Spinal cord (tissue), 10 donors: ENCODE data around the gene IL32. TPM values are rescaled to one million over a fixed set of nuclear protein-coding genes. Genes with fewer than 3 reads are reported as not detected.

Experiments used
- DNase-seq, 6 donors: peaks; one replicate each; pipeline versions ENCODE4 v3.0.0 to v3.0.0-alpha.2; 2013 to 2015; ENCODE audit warnings: low spot score in 6 of 6, low read depth in 4 of 6
- H3K27ac ChIP-seq: one replicate; pipeline ENCODE4 v1.5.1; 2013; ENCODE audit warnings: low read depth, low read length, control low read depth
- H3K27me3 ChIP-seq: one replicate; pipeline ENCODE4 v1.6.1; 2013; ENCODE audit warnings: low read length; ENCODE audit not compliant: control insufficient read depth, insufficient read depth
- H3K36me3 ChIP-seq: one replicate; pipeline ENCODE4 v1.6.1; 2013; ENCODE audit warnings: low read length; ENCODE audit not compliant: control insufficient read depth, insufficient read depth
- H3K4me1 ChIP-seq: one replicate; pipeline ENCODE4 v1.6.1; 2013; ENCODE audit warnings: low read length; ENCODE audit not compliant: control insufficient read depth, insufficient read depth
- H3K4me3 ChIP-seq: one replicate; pipeline ENCODE4 v1.5.1; 2013; ENCODE audit warnings: low read depth, low read length, control low read depth
- H3K9me3 ChIP-seq: one replicate; pipeline ENCODE4 v1.6.1; 2013; ENCODE audit warnings: low read length; ENCODE audit not compliant: control insufficient read depth, insufficient read depth
- WGBS: methylation state at CpG from one replicate; pipeline ENCODE4 v1.1.5; 2013; ENCODE audit warnings: missing lambda C conversion rate; ENCODE audit not compliant: insufficient coverage; 5-methylcytosine and 5-hydroxymethylcytosine counted together
- long read RNA-seq, 4 donors: transcript quantifications; one replicate each; lab custom pipeline, GENCODE V29; 2026
- polyA plus RNA-seq, 2 donors: library from polyadenylated mRNA; unstranded; fragments of 120-200 nt; gene quantifications; one replicate each; pipeline ENCODE4 v1.2.1, GENCODE V29; 2013; ENCODE audit not compliant: insufficient read length in 2 of 2
- total RNA-seq, 2 donors: library from RNA; depleted of rRNA in 1 of 2; stranded (reverse); fragments of 120-200 nt in 1 of 2; fragments of >200 nt in 1 of 2; gene quantifications; one replicate each; pipeline versions ENCODE4 v1.2.3 to v1.2.4, GENCODE V29; 2013 to 2014
- donor health status: healthy.

IL32 gene, protein sequence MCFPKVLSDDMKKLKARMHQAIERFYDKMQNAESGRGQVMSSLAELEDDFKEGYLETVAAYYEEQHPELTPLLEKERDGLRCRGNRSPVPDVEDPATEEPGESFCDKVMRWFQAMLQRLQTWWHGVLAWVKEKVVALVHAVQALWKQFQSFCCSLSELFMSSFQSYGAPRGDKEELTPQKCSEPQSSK
- total RNA-seq: 10 to 100 TPM in 1 of 2 donors, 1 to 10 TPM in 1; 9.0 to 11.6 TPM
- 10 to 100 TPM; 13.4 to 20.2 TPM for polyA plus RNA-seq
- long read RNA-seq, donor 1, partial matches to known transcripts: 0 of 5 reads
- long read RNA-seq, donor 1, other reads (novel, unspliced or antisense): 0 of 5 reads
- long read RNA-seq, donor 2, partial matches to known transcripts: 0 of 1 reads
- long read RNA-seq, donor 2, other reads (novel, unspliced or antisense): 0 of 1 reads
- long read RNA-seq, donor 3, partial matches to known transcripts: 0 of 2 reads
- long read RNA-seq, donor 3, other reads (novel, unspliced or antisense): 0 of 2 reads
- long read RNA-seq, donor 4, transcript IL32-202 (7 exons, 1,105 nt): major isoform, 10 of 44 reads
- long read RNA-seq, donor 4, partial matches to known transcripts: 11 of 44 reads
- long read RNA-seq, donor 4, other reads (novel, unspliced or antisense): 0 of 44 reads

DNA sequence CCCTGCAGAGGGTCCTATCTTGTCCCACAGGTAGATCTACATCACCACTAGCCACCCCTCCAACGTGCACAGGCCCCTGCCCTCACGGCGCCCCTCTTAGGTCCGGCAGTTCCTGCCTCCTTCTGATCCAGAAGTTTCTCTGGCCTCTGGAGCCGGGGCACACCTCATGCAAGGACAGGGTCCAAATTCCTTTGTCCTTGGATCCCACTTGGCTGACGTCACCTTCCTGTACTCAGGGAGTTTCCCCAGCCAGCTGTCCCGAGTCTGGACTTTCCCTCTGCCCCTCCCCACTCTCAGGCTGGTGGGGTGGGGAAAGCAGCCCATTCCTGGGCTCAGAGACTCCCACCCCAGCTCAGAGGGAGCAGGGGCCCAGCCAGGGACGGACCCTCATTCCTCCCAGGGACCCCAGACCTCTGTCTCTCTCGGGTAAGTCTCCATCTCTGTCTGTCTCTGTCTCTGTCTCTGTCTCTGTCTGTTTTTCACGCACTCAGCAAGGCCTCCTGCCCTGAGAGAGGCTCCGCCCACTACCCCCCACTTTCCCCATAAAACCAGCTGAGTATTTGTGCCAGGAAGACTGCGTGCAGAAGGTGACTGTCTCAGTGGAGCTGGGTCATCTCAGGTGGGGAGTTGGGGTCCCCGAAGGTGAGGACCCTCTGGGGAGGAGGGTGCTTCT, at the start of gene IL32:
IL32 (plus strand) TSS at position 572 of the 673 bp plus-strand sequence. CDS start 172 bp downstream, outside the sequence.
- 75% methylated on average over 9 of the region's 13 CpGs for WGBS
- no peak within 1 kb of the TSS for H3K27ac ChIP-seq
- peaks cover 4% of the 10 kb centered on the region for H3K4me1 ChIP-seq
- H3K4me3 ChIP-seq: no peak within 1 kb of the TSS
- DNase-seq: peak in 1 of 6 donors; percentile 34
- H3K9me3 ChIP-seq: no peaks in the 10 kb centered on the region
- no peaks in the 10 kb centered on the region for H3K27me3 ChIP-seq
- H3K36me3 ChIP-seq: no peaks in the 10 kb centered on the region

DNA sequence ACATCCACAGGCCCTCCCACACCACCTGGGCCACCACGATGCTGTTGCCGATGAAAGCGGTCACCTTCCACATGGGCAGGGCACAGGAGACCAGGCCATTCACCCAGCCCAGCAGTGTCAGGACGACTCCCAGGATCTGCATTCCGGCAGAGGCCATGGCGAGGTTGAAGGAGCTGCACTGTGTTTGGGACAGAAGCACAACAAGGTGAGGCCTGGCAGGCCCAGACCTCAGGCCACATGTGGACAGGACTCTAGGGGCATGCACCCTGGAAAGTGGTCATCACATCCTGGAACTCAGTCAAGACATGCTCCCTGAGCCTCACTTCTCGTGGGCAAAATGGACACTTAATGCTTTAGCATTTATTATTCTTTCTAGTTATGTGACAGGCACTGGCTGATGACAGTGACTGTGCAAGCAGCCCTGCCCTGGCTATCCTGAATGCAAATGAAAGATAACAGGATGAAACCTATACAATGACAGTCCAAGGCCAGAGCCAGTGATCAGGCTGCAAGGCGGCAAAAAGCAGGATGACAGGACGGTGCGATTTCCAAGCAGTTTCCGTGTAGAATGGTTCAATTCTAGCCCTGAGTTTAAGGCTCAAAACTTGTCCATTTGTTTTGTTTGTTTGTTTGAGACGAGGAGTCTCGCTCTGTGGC, 49.4 kb upstream of the IL32 start:
- Histone ChIP-seq H3K36me3 (no peaks in the 10 kb centered on the region), H3K27ac (no peak overlapping the region), H3K27me3 (peaks cover 80% of the 10 kb centered on the region), H3K4me1 (peaks cover 36% of the 10 kb centered on the region), H3K4me3 (no peak overlapping the region), H3K9me3 (no peaks in the 10 kb centered on the region)
- WGBS: 80% methylated on average over 12 of the region's 13 CpGs
- DNase-seq: no peak

DNA sequence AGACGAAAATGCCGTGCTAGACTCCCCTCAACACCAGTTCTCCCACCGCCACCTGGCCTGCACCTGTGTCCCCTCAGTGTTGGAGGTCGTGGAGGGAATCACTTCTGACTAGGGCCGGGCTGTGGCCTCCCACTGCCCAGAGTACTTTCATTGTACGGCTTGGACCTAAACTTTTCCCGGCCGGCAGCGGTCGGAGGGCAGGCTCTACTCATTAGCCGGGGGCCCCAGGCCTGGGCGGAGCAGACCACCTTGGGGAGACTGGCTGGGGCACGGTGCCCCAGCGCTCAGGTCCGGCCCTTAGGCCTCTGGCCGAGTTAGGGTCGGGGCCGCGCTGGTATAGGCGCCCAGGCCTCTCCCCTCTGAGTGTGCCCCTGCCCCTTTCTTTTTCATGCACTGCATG, 48.1 kb upstream of the IL32 start:
- H3K4me3 ChIP-seq: no peak overlapping the region
- H3K36me3 ChIP-seq: peaks cover 4% of the 10 kb centered on the region
- no peak overlapping the region for H3K27ac ChIP-seq
- DNase-seq: no peak
- H3K4me1 ChIP-seq: peaks cover 46% of the 10 kb centered on the region
- H3K27me3 ChIP-seq: peaks cover 68% of the 10 kb centered on the region
- WGBS: 15% methylated on average over 20 of the region's 20 CpGs
- no peaks in the 10 kb centered on the region for H3K9me3 ChIP-seq

DNA sequence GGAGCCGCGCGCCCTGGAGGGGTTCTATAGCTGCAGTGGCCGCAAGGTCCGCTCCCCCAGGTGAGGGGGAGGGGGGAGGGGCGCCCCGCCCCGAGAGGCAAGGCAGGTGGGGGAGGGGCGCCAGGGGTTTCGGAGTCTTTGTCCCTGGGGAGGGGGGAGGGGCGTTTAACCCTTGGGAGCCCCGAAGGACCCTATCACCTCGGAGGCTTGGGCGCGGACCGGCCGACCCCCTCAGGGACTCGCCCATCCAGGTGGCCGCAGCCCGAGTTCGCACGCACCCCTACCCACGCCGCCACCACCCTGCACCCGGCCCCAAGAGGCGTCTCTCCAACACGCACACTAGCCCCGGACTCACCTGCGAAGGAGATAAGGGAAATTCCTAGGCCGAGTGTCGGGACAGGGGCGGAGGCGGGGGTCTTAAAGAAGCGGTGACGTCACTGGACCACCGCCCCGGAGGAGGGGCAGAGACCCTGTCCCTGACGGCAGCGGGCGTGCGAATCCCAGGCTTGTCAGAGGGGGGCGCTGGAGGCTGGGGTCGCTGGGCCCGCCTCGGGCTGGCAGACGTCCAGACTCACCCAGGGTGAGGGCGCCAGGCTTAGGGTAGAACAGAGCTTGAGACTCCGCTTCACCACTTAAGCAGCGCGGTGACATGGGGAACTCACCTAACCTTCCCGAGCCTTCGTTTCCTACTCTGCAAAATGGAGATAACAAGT, 47.5 kb upstream of the IL32 start, which contains the start of gene CLDN6:
CLDN6 (minus strand) TSS at position 390 of the 713 bp plus-strand sequence. CDS start 2,162 bp downstream, outside the sequence.
- Histone ChIP-seq H3K4me1 (peaks cover 46% of the 10 kb centered on the region), H3K27me3 (peaks cover 62% of the 10 kb centered on the region), H3K36me3 (peaks cover 4% of the 10 kb centered on the region), H3K4me3 (no peak within 1 kb of the TSS), H3K9me3 (no peaks in the 10 kb centered on the region), H3K27ac (no peak within 1 kb of the TSS)
- DNase-seq: peak in 2 of 6 donors; percentile 10 to 26
- under 1% methylated on average over 38 of the region's 52 CpGs for WGBS

DNA sequence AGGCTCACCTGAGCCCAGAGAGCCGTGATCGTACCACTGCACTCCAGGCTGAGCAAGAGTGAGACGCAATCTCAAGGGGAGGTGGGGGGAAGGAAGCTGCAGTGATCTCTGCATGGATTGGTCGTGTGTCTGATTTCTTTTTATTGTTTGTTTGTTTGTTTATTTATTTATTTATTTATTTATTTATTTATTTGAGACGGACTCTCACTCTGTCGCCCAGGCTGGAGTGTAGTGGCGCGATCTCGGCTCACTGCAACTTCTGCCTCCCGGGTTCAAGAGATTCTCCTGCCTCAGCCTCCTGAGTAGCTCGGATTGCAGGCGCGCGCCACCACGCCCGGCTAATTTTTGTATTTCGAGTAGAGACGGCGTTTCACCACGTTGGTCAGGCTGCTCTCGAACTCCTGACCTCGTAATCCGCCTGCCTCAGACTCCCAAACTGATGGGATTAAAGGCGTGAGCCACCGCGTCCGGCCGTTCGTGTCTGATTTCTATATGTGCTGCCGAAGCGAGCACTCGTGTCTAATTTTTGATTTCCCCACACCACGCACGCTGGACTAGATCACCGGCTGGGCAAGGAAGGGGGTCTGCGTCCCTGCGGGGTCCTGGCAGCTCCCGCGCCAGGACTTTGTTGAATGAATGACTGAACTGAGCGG, 45.7 kb upstream of the IL32 start:
- DNase-seq: no peak
- Histone ChIP-seq H3K4me3 (peak overlapping the region; percentile 93), H3K27ac (no peak overlapping the region), H3K36me3 (peaks cover 7% of the 10 kb centered on the region), H3K4me1 (peaks cover 58% of the 10 kb centered on the region), H3K27me3 (peaks cover 45% of the 10 kb centered on the region), H3K9me3 (no peaks in the 10 kb centered on the region)
- 38% methylated on average over 39 of the region's 40 CpGs for WGBS

DNA sequence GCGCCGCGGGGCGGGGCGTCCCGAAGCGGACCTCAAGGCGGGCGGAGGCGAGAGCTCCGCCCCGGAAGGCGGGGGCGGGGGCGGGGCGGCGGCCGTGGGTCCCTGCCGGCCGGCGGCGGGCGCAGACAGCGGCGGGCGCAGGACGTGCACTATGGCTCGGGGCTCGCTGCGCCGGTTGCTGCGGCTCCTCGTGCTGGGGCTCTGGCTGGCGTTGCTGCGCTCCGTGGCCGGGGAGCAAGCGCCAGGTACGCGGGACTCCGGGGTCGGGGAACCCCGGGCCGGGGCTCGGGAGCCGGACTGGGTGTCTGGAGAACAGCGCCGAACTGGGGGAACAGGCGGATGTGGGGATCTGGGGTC, 45.2 kb upstream of the IL32 start, which contains the start of gene TNFRSF12A:
TNFRSF12A (plus strand) TSS at position 122 of the 357 bp plus-strand sequence; CDS start at position 152, 30 bp downstream.
- Histone ChIP-seq H3K27ac (peak within 1 kb of the TSS; percentile 95), H3K36me3 (peaks cover 7% of the 10 kb centered on the region), H3K4me3 (peak within 1 kb of the TSS; percentile 93), H3K4me1 (peaks cover 58% of the 10 kb centered on the region), H3K27me3 (peaks cover 43% of the 10 kb centered on the region), H3K9me3 (no peaks in the 10 kb centered on the region)
- DNase-seq: peak in 2 of 6 donors; percentile 65 to 85
- WGBS: under 1% methylated on average over 47 of the region's 49 CpGs

DNA sequence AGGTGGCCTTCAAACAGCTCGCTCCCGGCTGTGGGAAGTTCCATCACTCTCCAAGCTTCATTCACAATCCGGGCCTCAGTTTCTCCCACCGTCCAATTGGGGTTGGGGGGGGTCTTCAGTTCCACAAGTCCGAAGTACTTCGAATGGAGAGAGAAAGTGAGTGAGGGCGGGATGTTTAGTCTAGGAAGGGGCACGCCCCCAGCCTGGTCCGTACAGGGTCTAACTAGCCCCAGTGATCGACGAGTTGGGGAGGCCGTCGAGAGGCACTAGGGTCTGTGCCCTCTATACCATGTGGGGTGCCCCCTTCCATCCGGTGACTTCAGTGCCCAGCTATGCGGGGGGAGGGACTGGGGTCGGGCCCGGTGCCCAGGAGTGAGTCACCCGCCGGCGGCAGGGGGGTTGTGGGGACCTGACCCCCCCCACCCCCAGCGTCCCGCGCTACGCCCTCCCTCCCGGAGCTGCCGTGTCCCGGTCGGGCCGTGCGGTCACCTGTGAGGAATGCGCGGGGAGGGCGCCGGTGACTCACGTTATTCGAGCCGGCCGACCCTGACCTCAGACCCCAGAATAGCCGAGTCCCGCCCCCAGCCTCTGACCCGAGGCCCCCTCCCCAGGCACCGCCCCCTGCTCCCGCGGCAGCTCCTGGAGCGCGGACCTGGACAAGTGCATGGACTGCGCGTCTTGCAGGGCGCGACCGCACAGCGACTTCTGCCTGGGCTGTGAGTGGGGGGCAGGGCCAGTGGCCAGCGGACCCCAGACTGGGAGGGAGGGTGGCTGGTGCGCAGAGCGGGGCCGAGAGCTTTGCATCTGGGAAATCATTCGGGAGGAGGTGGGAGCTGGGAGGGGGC, 44.6 kb upstream of the IL32 start:
- H3K4me3 ChIP-seq: peak overlapping the region; percentile 93
- H3K9me3 ChIP-seq: no peaks in the 10 kb centered on the region
- H3K27me3 ChIP-seq: peaks cover 39% of the 10 kb centered on the region
- peaks cover 58% of the 10 kb centered on the region for H3K4me1 ChIP-seq
- 2% methylated on average over 54 of the region's 57 CpGs for WGBS
- H3K27ac ChIP-seq: peak overlapping the region; percentile 95
- peak in 2 of 6 donors; percentile 5 to 58 for DNase-seq
- H3K36me3 ChIP-seq: peaks cover 9% of the 10 kb centered on the region
